Keratinocyte (primary cell): Measurements from ENCODE around the gene PTPN5. TPM values are rescaled to one million over a fixed set of nuclear protein-coding genes. Genes with fewer than 3 reads are reported as not detected.

Experiments
- DNase-seq: peaks from one replicate; pipeline ENCODE4 v3.0.0-alpha.2; 2011; ENCODE audit warnings: low read depth, missing footprints, low spot score
- FAIRE-seq: peaks from 2 replicates; lab custom pipeline; 2011; peaks lifted over from hg19 to GRCh38; lab: Jason Lieb, UNC
- H2AFZ ChIP-seq: 2 replicates; pipeline ENCODE4 v1.6.0; 2012; ENCODE audit warnings: low read length, control low read depth, inconsistent platforms; ENCODE audit not compliant: control insufficient read depth
- H3K27ac ChIP-seq: 2 replicates; pipeline ENCODE4 v1.5.1; 2011; ENCODE audit warnings: low read length; ENCODE audit not compliant: control insufficient read depth, insufficient read depth
- H3K27me3 ChIP-seq: 3 replicates; pipeline ENCODE4 v1.6.0; 2011; ENCODE audit warnings: low read length; ENCODE audit not compliant: control insufficient read depth, insufficient read depth; ENCODE audit errors: extremely low read depth
- H3K36me3 ChIP-seq, 2 experiments: 2 replicates in 1 of 2; 3 replicates in 1 of 2; pipeline ENCODE4 v1.5.1; 2011; ENCODE audit warnings: low read length in 2 of 2, mild to moderate bottlenecking in 1 of 2; ENCODE audit not compliant: control insufficient read depth in 2 of 2, insufficient read depth in 2 of 2; ENCODE audit errors: extremely low read depth in 1 of 2
- H3K4me1 ChIP-seq: 3 replicates; pipeline ENCODE4 v1.5.1; 2011; ENCODE audit warnings: low read length; ENCODE audit not compliant: control insufficient read depth, insufficient read depth; ENCODE audit errors: extremely low read depth
- H3K4me2 ChIP-seq: 3 replicates; pipeline ENCODE4 v1.6.0; 2011; ENCODE audit warnings: low read depth, low read length; ENCODE audit not compliant: control insufficient read depth, insufficient read depth; ENCODE audit errors: extremely low read depth
- H3K4me3 ChIP-seq, 3 experiments: fragments of 200-600 bp in 1 of 3; sonication (generic) in 1 of 3; 2 replicates in 2 of 3; 3 replicates in 1 of 3; pipeline ENCODE4 v1.5.1; 2011 to 2016; ENCODE audit warnings: low read length in 3 of 3, mild to moderate bottlenecking in 3 of 3, control low read depth in 2 of 3, inconsistent platforms in 1 of 3, low read depth in 1 of 3, mixed read lengths in 1 of 3, mixed run types in 1 of 3, moderate library complexity in 1 of 3; ENCODE audit not compliant: control insufficient read depth in 2 of 3, insufficient read depth in 2 of 3; ENCODE audit errors: extremely low read depth in 1 of 3
- H3K79me2 ChIP-seq: 2 replicates; pipeline ENCODE4 v1.6.0; 2012; ENCODE audit warnings: low read length; ENCODE audit not compliant: control insufficient read depth, insufficient read depth
- H3K9ac ChIP-seq: 3 replicates; pipeline ENCODE4 v1.6.0; 2011; ENCODE audit warnings: low read length; ENCODE audit not compliant: control insufficient read depth, insufficient read depth; ENCODE audit errors: extremely low read depth
- H3K9me1 ChIP-seq: 3 replicates; pipeline ENCODE4 v1.6.0; 2011; ENCODE audit warnings: low read length; ENCODE audit not compliant: control insufficient read depth, insufficient read depth; ENCODE audit errors: extremely low read depth
- H3K9me3 ChIP-seq: 2 replicates; pipeline ENCODE4 v1.5.1; 2012; ENCODE audit warnings: low read depth, low read length; ENCODE audit not compliant: control insufficient read depth
- H4K20me1 ChIP-seq: 3 replicates; pipeline ENCODE4 v1.6.0; 2011; ENCODE audit warnings: low read length; ENCODE audit not compliant: control insufficient read depth, insufficient read depth; ENCODE audit errors: extremely low read depth
- EZH2 ChIP-seq: IDR thresholded peaks from one replicate; pipeline ENCODE4 v1.6.1; 2012; ENCODE audit warnings: inconsistent platforms, mild to moderate bottlenecking, low read length, moderate library complexity
- dilution Hi-C: fragments of 300-500 bp; cut with MboI; formaldehyde crosslinking; loops from one replicate; pipeline ENCODE4 v1.7.0; 2020; ENCODE audit warnings: low sequenced_read_pairs; ENCODE audit not compliant: extremely low pct_ligation_motif_present
- polyA plus RNA-seq, 5 experiments: library from polyadenylated mRNA; depleted of rRNA in 3 of 5; stranded (reverse) in 3 of 5; stranded (forward) in 1 of 5; unstranded in 1 of 5; fragments of >200 nt; gene quantifications; 1 replicate in 1 of 5; 2 replicates in 3 of 5; 3 replicates in 1 of 5; pipeline versions ENCODE4 v1.2.1 to v1.2.3, GENCODE V29; 2011 to 2012; ENCODE audit warnings: missing spikeins in 2 of 5, low read depth in 1 of 5, low replicate concordance in 1 of 5
- TF ChIP-seq, protein P1 (sequence below), 3 experiments: IDR thresholded peaks in 1 of 3; conservative IDR thresholded peaks in 1 of 3; optimal IDR thresholded peaks in 1 of 3; 2 replicates in 2 of 3; 3 replicates in 1 of 3; pipeline versions ENCODE3 to v1.5.1; 2011; ENCODE audit warnings: low read length in 3 of 3, mild to moderate bottlenecking in 3 of 3, moderate library complexity in 2 of 3, control low read depth in 1 of 3, inconsistent platforms in 1 of 3; ENCODE audit not compliant: insufficient read depth in 2 of 3; ENCODE audit errors: extremely low read depth in 1 of 3

Gene PTPN5
- polyA plus RNA-seq, 1 donor (not counting 4 experiments of a cell fraction or from before 2014, with no cell fraction given) = not detected

DNA sequence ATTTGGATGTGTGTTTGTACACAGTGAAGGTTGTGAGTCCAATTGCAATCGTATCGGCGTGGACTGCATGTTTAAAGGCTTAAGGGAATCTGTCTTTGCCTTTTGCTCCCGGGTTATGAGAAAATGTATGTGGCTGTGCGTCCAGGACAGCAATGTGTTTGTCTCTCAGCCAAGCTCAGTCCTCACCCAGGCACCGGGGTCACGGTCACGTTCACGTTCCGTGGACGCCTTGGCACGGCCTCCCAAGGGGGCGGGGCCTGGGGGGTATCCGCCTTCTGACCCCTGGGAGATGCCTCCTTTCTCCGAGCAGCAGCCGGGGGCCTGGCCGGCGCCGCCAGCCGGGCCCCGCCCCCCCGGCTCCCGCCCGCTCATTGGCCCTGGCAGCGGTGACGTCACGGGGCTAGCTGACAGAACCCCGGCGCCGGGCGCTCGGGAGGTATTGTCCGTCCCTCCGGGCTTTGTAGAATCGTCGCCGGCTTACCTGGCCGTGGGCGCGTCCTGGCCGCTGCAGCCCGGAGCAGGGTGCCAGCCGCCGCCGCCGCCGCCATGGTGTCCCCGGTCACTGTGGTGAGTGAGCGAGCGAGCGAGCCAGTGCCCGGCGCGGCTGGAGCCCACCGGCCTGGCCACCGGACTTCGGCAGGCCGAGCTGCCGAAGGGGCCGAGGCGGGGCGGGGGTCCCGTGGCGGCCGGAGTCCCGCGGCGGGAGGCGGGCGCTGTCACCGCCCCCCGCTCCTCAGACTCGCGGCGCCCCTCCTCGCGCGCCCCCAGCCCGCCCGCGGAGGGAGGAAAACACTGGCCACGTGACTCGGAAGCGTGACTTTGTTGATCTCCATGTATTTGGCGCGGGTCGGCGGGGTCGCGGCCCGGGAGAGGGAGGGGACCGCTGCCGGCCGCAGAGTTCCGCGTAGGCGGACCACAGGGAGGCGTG lies 93.0 kb downstream of the PTPN5 start, which contains the start of gene TMEM86A:
Gene TMEM86A (plus strand): TSS at position 439 of the 928 bp plus-strand sequence. CDS start 108 bp downstream, at position 547.
- peak; percentile 52 for FAIRE-seq
- dilution Hi-C loops = no loop called here
- no peak within 1 kb of the TSS for H3K27ac ChIP-seq
- H3K27me3 ChIP-seq = no peaks in the 10 kb centered on the region
- H3K4me2 ChIP-seq = peak within 1 kb of the TSS; percentile 80
- peak within 1 kb of the TSS; percentile 55 to 74 (median 72) for H3K4me3 ChIP-seq
- TF ChIP-seq, protein P1, sequence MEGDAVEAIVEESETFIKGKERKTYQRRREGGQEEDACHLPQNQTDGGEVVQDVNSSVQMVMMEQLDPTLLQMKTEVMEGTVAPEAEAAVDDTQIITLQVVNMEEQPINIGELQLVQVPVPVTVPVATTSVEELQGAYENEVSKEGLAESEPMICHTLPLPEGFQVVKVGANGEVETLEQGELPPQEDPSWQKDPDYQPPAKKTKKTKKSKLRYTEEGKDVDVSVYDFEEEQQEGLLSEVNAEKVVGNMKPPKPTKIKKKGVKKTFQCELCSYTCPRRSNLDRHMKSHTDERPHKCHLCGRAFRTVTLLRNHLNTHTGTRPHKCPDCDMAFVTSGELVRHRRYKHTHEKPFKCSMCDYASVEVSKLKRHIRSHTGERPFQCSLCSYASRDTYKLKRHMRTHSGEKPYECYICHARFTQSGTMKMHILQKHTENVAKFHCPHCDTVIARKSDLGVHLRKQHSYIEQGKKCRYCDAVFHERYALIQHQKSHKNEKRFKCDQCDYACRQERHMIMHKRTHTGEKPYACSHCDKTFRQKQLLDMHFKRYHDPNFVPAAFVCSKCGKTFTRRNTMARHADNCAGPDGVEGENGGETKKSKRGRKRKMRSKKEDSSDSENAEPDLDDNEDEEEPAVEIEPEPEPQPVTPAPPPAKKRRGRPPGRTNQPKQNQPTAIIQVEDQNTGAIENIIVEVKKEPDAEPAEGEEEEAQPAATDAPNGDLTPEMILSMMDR (optimal IDR thresholded peaks at IDR 0.05 in 1 of 3, IDR thresholded peaks at IDR 0.05 in 1 of 3, conservative IDR thresholded peaks at IDR 0.05 in 1 of 3; ENCODE audit: extremely low read depth in 1 of 3, insufficient read depth in 2 of 3, low read length in 3 of 3) = no peak
- TF ChIP-seq EZH2 = no peak
- H3K36me3 ChIP-seq = peaks cover 0 to 2% of the 10 kb centered on the region in 2 experiments
- no peaks in the 10 kb centered on the region for H3K9me3 ChIP-seq
- H3K79me2 ChIP-seq = no peaks in the 10 kb centered on the region
- no peaks in the 10 kb centered on the region for H4K20me1 ChIP-seq
- DNase-seq = no peak
- H2AFZ ChIP-seq = peak within 1 kb of the TSS; percentile 41
- H3K9ac ChIP-seq = peak within 1 kb of the TSS; percentile 49
- peaks cover 30% of the 10 kb centered on the region for H3K4me1 ChIP-seq
- no peaks in the 10 kb centered on the region for H3K9me1 ChIP-seq

DNA sequence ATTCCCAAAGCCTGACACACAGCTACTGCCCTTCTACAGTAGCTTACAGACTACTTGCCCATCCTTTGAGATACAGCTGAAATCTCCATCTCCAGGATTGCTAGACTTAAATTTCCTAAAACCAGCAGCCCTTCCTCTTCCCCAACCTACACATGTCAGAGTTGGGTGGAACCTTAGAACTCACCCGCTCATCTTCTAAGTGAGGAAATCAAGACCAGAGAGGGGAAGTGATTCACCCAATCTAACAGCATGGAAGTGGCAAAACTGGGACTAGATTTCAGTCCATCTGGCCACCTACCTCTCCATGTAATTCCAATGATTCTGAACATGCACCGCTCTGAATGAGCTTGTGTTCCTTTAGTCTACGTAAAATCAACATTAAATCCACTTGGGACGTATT lies 94.0 kb downstream of the PTPN5 start:
- FAIRE-seq = no peak
- Histone ChIP-seq H3K4me2 (no peak overlapping the region), H3K36me3 (peaks cover 0 to 2% of the 10 kb centered on the region in 2 experiments), H3K79me2 (no peaks in the 10 kb centered on the region), H3K9me3 (no peaks in the 10 kb centered on the region), H3K9ac (no peak overlapping the region), H3K27ac (no peak overlapping the region), H4K20me1 (no peaks in the 10 kb centered on the region), H3K27me3 (no peaks in the 10 kb centered on the region), H3K4me3 (no peak overlapping the region), H3K9me1 (no peaks in the 10 kb centered on the region), H2AFZ (no peak overlapping the region), H3K4me1 (peaks cover 32% of the 10 kb centered on the region)
- dilution Hi-C loops = no loop called here
- no peak for TF ChIP-seq EZH2
- DNase-seq = no peak
